Keratinocyte (primary cell): Measurements from ENCODE around the gene DIP2C. TPM values are rescaled to one million over a fixed set of nuclear protein-coding genes. Genes with fewer than 3 reads are reported as not detected.

Source experiments
- DNase-seq: peaks from one replicate; pipeline ENCODE4 v3.0.0-alpha.2; 2011; ENCODE audit warnings: low read depth, missing footprints, low spot score
- FAIRE-seq: peaks from 2 replicates; lab custom pipeline; 2011; peaks lifted over from hg19 to GRCh38; lab: Jason Lieb, UNC
- H2AFZ ChIP-seq: 2 replicates; pipeline ENCODE4 v1.6.0; 2012; ENCODE audit warnings: low read length, control low read depth, inconsistent platforms; ENCODE audit not compliant: control insufficient read depth
- H3K27ac ChIP-seq: 2 replicates; pipeline ENCODE4 v1.5.1; 2011; ENCODE audit warnings: low read length; ENCODE audit not compliant: control insufficient read depth, insufficient read depth
- H3K27me3 ChIP-seq: 3 replicates; pipeline ENCODE4 v1.6.0; 2011; ENCODE audit warnings: low read length; ENCODE audit not compliant: control insufficient read depth, insufficient read depth; ENCODE audit errors: extremely low read depth
- H3K36me3 ChIP-seq, 2 experiments: 2 replicates in 1 of 2; 3 replicates in 1 of 2; pipeline ENCODE4 v1.5.1; 2011; ENCODE audit warnings: low read length in 2 of 2, mild to moderate bottlenecking in 1 of 2; ENCODE audit not compliant: control insufficient read depth in 2 of 2, insufficient read depth in 2 of 2; ENCODE audit errors: extremely low read depth in 1 of 2
- H3K4me1 ChIP-seq: 3 replicates; pipeline ENCODE4 v1.5.1; 2011; ENCODE audit warnings: low read length; ENCODE audit not compliant: control insufficient read depth, insufficient read depth; ENCODE audit errors: extremely low read depth
- H3K4me2 ChIP-seq: 3 replicates; pipeline ENCODE4 v1.6.0; 2011; ENCODE audit warnings: low read depth, low read length; ENCODE audit not compliant: control insufficient read depth, insufficient read depth; ENCODE audit errors: extremely low read depth
- H3K4me3 ChIP-seq, 3 experiments: fragments of 200-600 bp in 1 of 3; sonication (generic) in 1 of 3; 2 replicates in 2 of 3; 3 replicates in 1 of 3; pipeline ENCODE4 v1.5.1; 2011 to 2016; ENCODE audit warnings: low read length in 3 of 3, mild to moderate bottlenecking in 3 of 3, control low read depth in 2 of 3, inconsistent platforms in 1 of 3, low read depth in 1 of 3, mixed read lengths in 1 of 3, mixed run types in 1 of 3, moderate library complexity in 1 of 3; ENCODE audit not compliant: control insufficient read depth in 2 of 3, insufficient read depth in 2 of 3; ENCODE audit errors: extremely low read depth in 1 of 3
- H3K79me2 ChIP-seq: 2 replicates; pipeline ENCODE4 v1.6.0; 2012; ENCODE audit warnings: low read length; ENCODE audit not compliant: control insufficient read depth, insufficient read depth
- H3K9ac ChIP-seq: 3 replicates; pipeline ENCODE4 v1.6.0; 2011; ENCODE audit warnings: low read length; ENCODE audit not compliant: control insufficient read depth, insufficient read depth; ENCODE audit errors: extremely low read depth
- H3K9me1 ChIP-seq: 3 replicates; pipeline ENCODE4 v1.6.0; 2011; ENCODE audit warnings: low read length; ENCODE audit not compliant: control insufficient read depth, insufficient read depth; ENCODE audit errors: extremely low read depth
- H3K9me3 ChIP-seq: 2 replicates; pipeline ENCODE4 v1.5.1; 2012; ENCODE audit warnings: low read depth, low read length; ENCODE audit not compliant: control insufficient read depth
- H4K20me1 ChIP-seq: 3 replicates; pipeline ENCODE4 v1.6.0; 2011; ENCODE audit warnings: low read length; ENCODE audit not compliant: control insufficient read depth, insufficient read depth; ENCODE audit errors: extremely low read depth
- CTCF ChIP-seq, 3 experiments: IDR thresholded peaks in 1 of 3; conservative IDR thresholded peaks in 1 of 3; optimal IDR thresholded peaks in 1 of 3; 2 replicates in 2 of 3; 3 replicates in 1 of 3; pipeline versions ENCODE3 to v1.5.1; 2011; ENCODE audit warnings: low read length in 3 of 3, mild to moderate bottlenecking in 3 of 3, moderate library complexity in 2 of 3, control low read depth in 1 of 3, inconsistent platforms in 1 of 3; ENCODE audit not compliant: insufficient read depth in 2 of 3; ENCODE audit errors: extremely low read depth in 1 of 3
- EZH2 ChIP-seq: IDR thresholded peaks from one replicate; pipeline ENCODE4 v1.6.1; 2012; ENCODE audit warnings: inconsistent platforms, mild to moderate bottlenecking, low read length, moderate library complexity
- dilution Hi-C: fragments of 300-500 bp; cut with MboI; formaldehyde crosslinking; loops from one replicate; pipeline ENCODE4 v1.7.0; 2020; ENCODE audit warnings: low sequenced_read_pairs; ENCODE audit not compliant: extremely low pct_ligation_motif_present
- polyA plus RNA-seq, 5 experiments: library from polyadenylated mRNA; depleted of rRNA in 3 of 5; stranded (reverse) in 3 of 5; stranded (forward) in 1 of 5; unstranded in 1 of 5; fragments of >200 nt; gene quantifications; 1 replicate in 1 of 5; 2 replicates in 3 of 5; 3 replicates in 1 of 5; pipeline versions ENCODE4 v1.2.1 to v1.2.3, GENCODE V29; 2011 to 2012; ENCODE audit warnings: missing spikeins in 2 of 5, low read depth in 1 of 5, low replicate concordance in 1 of 5

Gene DIP2C
- polyA plus RNA-seq, 1 donor (not counting 4 experiments of a cell fraction or from before 2014, with no cell fraction given), result 1.3 TPM

GRCh38 chr10:350981-351501 is 338.4 kb downstream of the DIP2C start:
- Histone ChIP-seq H2AFZ (no peak overlapping the region), H3K4me3 (no peak overlapping the region), H3K9me3 (no peaks in the 10 kb centered on the region), H3K4me2 (no peak overlapping the region), H3K4me1 (no peaks in the 10 kb centered on the region), H3K27me3 (no peaks in the 10 kb centered on the region), H3K36me3 (peaks cover 0 to 2% of the 10 kb centered on the region in 2 experiments), H3K79me2 (no peaks in the 10 kb centered on the region), H3K27ac (no peak overlapping the region), H3K9ac (no peak overlapping the region), H3K9me1 (no peaks in the 10 kb centered on the region), H4K20me1 (no peaks in the 10 kb centered on the region)
- DNase-seq (no peak), FAIRE-seq (no peak)
- TF ChIP-seq EZH2 (no peak), CTCF (optimal IDR thresholded peaks at IDR 0.05 in 1 of 3, IDR thresholded peaks at IDR 0.05 in 1 of 3, conservative IDR thresholded peaks at IDR 0.05 in 1 of 3; ENCODE audit: extremely low read depth in 1 of 3, insufficient read depth in 2 of 3, low read length in 3 of 3) (no peak)
- dilution Hi-C loops, result no loop called here

- FAIRE-seq (no peak), DNase-seq (no peak)
- Histone ChIP-seq H4K20me1 (no peaks in the 10 kb centered on the region), H3K9ac (no peak overlapping the region), H3K27ac (no peak overlapping the region), H3K27me3 (no peaks in the 10 kb centered on the region), H3K9me3 (no peaks in the 10 kb centered on the region), H3K79me2 (no peaks in the 10 kb centered on the region), H2AFZ (no peak overlapping the region), H3K4me3 (no peak overlapping the region), H3K36me3 (peaks cover 0 to 2% of the 10 kb centered on the region in 2 experiments), H3K4me2 (no peak overlapping the region), H3K4me1 (no peaks in the 10 kb centered on the region), H3K9me1 (no peaks in the 10 kb centered on the region)
- dilution Hi-C loops, result no loop called here
- TF ChIP-seq EZH2, result no peak
- no peak for TF ChIP-seq CTCF (optimal IDR thresholded peaks at IDR 0.05 in 1 of 3, IDR thresholded peaks at IDR 0.05 in 1 of 3, conservative IDR thresholded peaks at IDR 0.05 in 1 of 3; ENCODE audit: extremely low read depth in 1 of 3, insufficient read depth in 2 of 3, low read length in 3 of 3)
These were observed 340.4 kb downstream of the DIP2C start for GRCh38 chr10:349081-349480.
